ACC112 (cell line): Measurements from ENCODE around the gene MORF4L1.
"Not testable (repeated sequence)": the region's sequence is repeated elsewhere in the genome, so short reads cannot be mapped to it uniquely, and the experiment has no call there.

Experiments
- H2AFZ ChIP-seq: fragments of 200-600 bp; sonication (generic); one replicate; pipeline ENCODE4 v1.6.0; 2017; ENCODE audit warnings: antibody characterized with exemption, low read length; ENCODE audit not compliant: unreplicated experiment
- H3K27ac ChIP-seq: fragments of 200-600 bp; sonication (generic); 2 replicates; pipeline ENCODE4 v1.5.1; 2014; ENCODE audit warnings: low read depth, mild to moderate bottlenecking, antibody characterized with exemption, low read length, moderate library complexity
- H3K27me3 ChIP-seq: fragments of 200-600 bp; sonication (generic); 2 replicates; pipeline ENCODE4 v1.6.1; 2014; ENCODE audit warnings: mild to moderate bottlenecking, antibody characterized with exemption, low read length, moderate library complexity, mixed read lengths; ENCODE audit not compliant: insufficient read depth
- H3K36me3 ChIP-seq: fragments of 200-600 bp; sonication (generic); 2 replicates; pipeline ENCODE4 v1.6.1; 2016; ENCODE audit warnings: mild to moderate bottlenecking, antibody characterized with exemption, low read length, moderate library complexity, mixed read lengths; ENCODE audit not compliant: insufficient read depth
- H3K4me1 ChIP-seq: fragments of 200-600 bp; sonication (generic); one replicate; pipeline ENCODE4 v1.6.1; 2016; ENCODE audit warnings: low read length, mixed read lengths; ENCODE audit not compliant: insufficient read depth, unreplicated experiment, control insufficient read depth
- H3K4me3 ChIP-seq: fragments of 200-600 bp; sonication (generic); 2 replicates; pipeline ENCODE4 v1.5.1; 2014; ENCODE audit warnings: mild to moderate bottlenecking, low read depth, low read length
- H3K79me2 ChIP-seq: fragments of 200-600 bp; sonication (generic); one replicate; pipeline ENCODE4 v1.6.0; 2016; ENCODE audit warnings: low read length; ENCODE audit not compliant: control insufficient read depth, unreplicated experiment, insufficient read depth

Gene MORF4L1

DNA sequence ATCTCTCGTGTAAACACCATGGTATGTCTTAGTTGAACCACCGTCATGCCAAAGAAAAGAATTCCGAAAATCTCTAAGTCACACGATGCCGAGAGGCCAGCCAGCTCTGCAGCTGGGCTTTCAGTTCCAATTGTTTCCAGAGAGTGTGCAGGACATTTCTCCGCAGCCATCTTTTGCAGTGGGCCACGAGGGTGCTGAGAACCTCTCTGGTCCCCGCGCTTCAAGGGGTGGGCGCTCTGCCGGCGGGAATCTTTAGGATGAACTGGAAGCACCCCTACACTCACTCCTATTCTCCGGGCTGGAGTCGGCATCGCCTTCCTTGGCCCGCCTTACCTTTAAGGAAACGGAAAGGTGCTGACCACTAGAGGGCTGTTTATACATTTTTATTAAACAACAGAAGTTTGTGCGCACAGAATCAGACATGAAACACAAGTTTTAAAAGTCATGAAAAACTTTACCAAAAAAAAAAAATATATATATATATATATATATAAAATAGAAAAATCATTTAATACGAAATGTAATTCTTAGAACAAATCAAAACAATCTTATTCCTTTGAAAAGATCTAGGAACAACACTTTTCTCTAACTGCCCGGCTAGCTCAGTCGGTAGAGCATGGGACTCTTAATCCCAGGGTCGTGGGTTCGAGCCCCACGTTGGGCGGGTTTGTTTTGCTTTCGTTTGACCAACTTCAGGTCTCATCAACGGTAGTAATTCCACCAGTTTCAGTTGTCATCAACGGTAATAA lies 12.5 kb upstream of the MORF4L1 start:
- H3K4me3 ChIP-seq: peak overlapping the region; percentile 86
- peaks cover 1% of the 10 kb centered on the region for H3K4me1 ChIP-seq
- no peaks in the 10 kb centered on the region for H3K36me3 ChIP-seq
- H3K27me3 ChIP-seq: no peaks in the 10 kb centered on the region
- H2AFZ ChIP-seq: peak overlapping the region; percentile 94
- H3K79me2 ChIP-seq: no peaks in the 10 kb centered on the region
- H3K27ac ChIP-seq: peak overlapping the region; percentile 74

DNA sequence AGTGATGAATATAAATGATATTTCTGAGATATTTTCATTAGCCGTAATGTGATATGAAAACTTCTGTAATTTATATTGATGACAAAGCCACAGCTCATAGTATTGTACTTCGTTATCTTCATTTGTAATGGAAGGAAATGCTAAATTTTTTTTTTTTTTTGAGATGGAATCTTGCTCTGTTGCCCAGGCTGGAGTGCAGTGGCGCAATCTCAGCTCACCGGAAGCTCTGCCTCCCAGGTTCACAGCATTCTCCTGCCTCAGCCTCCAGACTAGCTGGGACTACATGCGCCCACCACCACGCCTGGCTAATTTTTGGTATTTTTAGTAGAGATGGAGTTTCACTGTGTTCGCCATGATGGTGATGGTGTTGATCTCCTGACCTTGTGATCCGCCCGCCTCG lies 7.1 kb upstream of the MORF4L1 start:
- not testable (repeated sequence) for H3K36me3 ChIP-seq, H2AFZ ChIP-seq, H3K27me3 ChIP-seq, H3K27ac ChIP-seq, H3K4me1 ChIP-seq, H3K79me2 ChIP-seq, H3K4me3 ChIP-seq

DNA sequence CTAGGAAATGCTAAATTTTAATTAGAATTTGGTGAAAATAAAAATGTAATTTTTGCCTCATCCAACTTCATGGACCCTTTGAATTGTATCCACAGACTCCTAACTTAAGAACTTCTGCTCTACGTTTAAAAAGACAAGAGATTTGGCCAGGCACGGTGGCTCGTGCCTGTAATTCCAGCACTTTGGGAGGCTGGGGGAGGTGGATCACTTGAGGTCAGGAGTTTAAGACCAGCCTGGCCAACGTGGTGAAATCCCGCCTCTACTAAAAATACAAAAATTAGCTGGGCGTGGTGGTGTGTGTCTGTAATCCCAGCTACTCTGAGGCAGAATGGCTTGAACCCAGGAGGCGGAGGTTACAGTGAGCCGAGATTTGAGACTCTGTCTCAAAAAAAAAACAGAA lies 6.7 kb upstream of the MORF4L1 start:
- H3K4me1 ChIP-seq, H3K27ac ChIP-seq, H3K27me3 ChIP-seq, H3K79me2 ChIP-seq, H3K36me3 ChIP-seq, H3K4me3 ChIP-seq, H2AFZ ChIP-seq: not testable (repeated sequence)

DNA sequence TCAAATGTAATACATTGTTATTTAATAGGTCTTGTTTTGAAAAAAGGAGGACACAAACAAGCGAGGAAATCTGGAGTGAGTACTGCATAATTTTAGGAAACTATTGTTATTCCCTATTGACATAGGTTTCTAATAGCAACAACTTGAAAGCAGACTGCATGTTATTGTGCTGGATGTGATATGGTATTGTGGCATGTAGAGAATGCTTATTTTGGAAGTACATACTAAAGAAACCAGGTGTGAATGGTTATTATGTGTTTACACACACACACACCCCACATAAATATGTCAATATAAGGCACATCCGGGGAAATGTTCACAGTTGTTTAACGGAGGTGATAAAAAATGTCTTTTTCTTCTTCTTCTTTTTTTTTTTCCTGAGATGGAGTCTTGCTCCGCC lies 5.9 kb upstream of the MORF4L1 start:
- Histone ChIP-seq H3K4me3 (no peak overlapping the region), H3K36me3 (no peaks in the 10 kb centered on the region), H3K4me1 (no peaks in the 10 kb centered on the region), H3K27ac (no peak overlapping the region), H2AFZ (no peak overlapping the region), H3K79me2 (no peaks in the 10 kb centered on the region), H3K27me3 (no peaks in the 10 kb centered on the region)

DNA sequence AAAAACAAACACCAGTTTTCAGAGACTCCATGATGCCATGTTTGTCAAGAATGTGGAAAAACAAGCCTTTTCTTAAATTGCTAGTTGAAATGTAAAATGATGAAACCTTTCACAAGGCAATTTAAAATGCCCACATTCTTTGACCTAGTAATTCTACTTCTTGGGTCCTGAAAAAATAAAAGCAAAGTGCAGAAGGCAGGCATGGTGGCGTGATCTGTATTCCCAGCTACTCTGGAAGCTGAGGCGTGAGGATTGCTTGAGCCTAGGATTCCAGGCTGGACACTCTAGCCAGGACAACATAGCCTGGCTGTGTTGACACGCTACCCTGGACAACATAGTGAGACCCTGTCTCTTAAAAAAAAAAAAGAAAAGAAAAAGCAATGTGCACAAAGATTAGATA lies 4.3 kb upstream of the MORF4L1 start:
- H3K36me3 ChIP-seq: no peaks in the 10 kb centered on the region
- H2AFZ ChIP-seq: no peak overlapping the region
- H3K79me2 ChIP-seq: peaks cover 4% of the 10 kb centered on the region
- no peaks in the 10 kb centered on the region for H3K4me1 ChIP-seq
- no peak overlapping the region for H3K27ac ChIP-seq
- H3K27me3 ChIP-seq: no peaks in the 10 kb centered on the region
- H3K4me3 ChIP-seq: no peak overlapping the region

DNA sequence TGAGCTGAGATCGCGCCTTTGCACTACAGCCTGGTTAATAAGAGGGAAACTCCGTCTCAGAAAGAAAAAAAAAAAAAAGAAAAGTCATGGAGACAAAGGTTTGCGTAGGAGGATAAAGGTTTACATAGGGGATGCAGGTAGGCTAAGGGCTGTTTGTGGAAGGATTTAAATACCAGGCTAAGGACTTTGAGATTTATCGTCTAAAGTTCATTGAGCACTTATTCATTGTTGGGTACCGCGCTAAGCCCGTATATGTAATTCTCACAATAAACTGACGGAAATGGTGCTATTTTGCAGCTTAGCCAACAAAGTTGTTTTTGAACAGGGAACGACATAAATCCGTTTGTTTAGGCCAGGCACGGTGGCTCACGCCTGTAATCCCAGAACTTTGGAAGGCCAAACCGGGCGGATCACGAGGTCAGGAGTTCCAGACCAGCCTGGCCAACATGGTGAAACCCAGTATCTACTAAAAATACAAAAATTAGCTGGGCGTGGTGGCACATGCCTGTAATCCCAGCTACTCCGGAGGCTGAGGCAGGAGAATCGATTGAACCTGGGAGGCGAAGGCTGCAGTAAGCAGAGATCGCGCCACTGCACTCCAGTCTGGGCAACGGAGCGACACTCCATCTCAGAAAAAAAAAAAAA lies 1.1 kb upstream of the MORF4L1 start:
- Histone ChIP-seq H3K27ac (peak overlapping the region; percentile 70; the same call in 1 of the 2 replicates), H3K4me1 (peaks cover 17% of the 10 kb centered on the region), H3K79me2 (peaks cover 35% of the 10 kb centered on the region), H2AFZ (peak overlapping the region; percentile 98)
- not testable (repeated sequence) for H3K4me3 ChIP-seq, H3K36me3 ChIP-seq, H3K27me3 ChIP-seq

DNA sequence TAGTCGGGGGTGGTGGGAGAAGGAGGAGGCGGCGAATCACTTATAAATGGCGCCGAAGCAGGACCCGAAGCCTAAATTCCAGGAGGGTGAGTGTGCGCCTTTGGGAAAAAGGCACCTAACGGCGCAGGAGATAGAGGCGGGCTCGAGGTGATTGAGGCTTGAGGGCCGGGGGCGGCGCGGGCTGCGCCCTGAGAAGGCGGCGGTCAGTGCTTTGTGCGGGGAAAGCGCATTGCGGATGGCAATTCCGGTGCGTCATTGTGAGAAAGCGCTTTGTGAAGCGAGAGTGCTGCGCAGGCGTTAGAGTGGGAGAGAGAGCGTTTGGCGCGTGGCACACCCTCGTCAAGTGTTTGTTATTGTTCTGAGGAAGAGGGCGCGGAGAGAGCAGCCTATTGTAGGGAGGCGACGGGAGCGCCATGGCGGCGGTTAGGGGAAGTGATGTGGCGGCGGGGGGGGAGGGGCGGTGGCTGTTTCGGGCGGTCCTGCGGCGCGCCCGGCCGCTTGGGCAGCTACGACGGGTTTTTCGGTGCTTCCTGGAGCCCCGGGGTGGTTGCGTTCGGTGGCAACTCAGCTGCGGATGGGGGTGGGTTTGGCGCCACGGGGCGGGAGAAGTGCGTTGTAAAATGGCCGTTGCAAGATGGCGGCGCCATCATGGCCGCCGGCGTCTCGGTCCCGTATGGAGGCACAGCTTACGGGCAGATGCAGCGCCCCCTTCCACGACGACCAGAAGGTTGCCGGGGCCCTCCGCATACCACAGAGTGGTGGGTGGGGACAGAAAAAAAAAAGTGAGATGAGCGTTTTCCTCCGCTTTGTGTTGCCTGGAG lies 492 bp downstream of the MORF4L1 start:
- Histone ChIP-seq H2AFZ (no peak overlapping the region), H3K27me3 (no peaks in the 10 kb centered on the region), H3K4me1 (peaks cover 29% of the 10 kb centered on the region), H3K27ac (peak overlapping the region; percentile 97), H3K79me2 (peaks cover 51% of the 10 kb centered on the region), H3K4me3 (peak overlapping the region; percentile 100), H3K36me3 (peaks cover 2% of the 10 kb centered on the region; the same call in 1 of the 2 replicates)

DNA sequence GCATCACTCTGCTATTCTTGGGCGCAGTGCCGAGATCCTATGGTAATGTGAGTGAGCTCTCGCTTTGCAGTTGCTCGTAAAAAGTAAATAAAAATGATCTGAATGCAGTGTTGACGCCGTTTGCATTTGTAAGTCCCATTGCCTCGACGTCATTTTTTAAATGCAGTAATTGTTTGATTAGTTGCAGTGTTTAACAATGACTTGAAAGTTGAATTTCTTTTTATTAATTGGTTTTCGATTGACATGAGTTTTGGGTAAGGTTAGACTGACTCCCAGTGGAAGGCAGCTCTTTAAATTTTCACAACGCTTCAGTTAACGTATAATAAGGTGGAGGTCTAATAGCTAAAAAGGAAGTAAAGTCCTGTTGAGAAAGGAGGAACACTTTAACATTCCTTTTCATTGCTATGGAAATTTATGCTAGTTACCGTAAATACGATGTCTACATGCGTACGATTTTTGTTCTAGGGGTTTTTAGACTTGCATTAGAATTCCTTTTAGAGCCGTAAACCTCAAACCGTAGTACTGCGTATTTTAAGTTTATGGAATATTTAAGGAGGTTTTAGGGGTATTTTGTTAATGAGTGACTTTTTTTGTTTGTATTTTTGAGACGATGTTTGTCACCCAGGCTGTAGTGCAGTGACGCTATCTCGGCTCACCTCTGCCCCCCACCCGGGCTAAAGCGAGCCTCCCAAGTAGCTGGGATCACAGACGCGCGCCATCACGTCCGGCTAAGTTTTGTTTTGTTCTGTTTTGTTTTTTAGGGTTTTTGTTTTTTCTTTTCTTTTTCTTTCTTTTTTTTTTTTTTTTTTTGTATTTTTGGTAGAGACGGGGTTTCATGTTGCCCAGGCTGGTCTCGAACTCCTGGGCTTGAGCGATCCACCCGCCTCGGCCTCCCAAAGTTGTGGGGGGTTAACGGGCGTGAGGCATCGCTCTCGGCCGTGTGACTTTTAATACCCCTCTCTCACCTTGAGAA lies 1.4 kb downstream of the MORF4L1 start:
- H3K4me1 ChIP-seq: peaks cover 38% of the 10 kb centered on the region
- H2AFZ ChIP-seq: no peak overlapping the region
- peak overlapping the region; percentile 100 for H3K4me3 ChIP-seq
- H3K27ac ChIP-seq: peak overlapping the region; percentile 97
- H3K27me3 ChIP-seq: no peaks in the 10 kb centered on the region
- H3K79me2 ChIP-seq: peaks cover 60% of the 10 kb centered on the region
- H3K36me3 ChIP-seq: peaks cover 2% of the 10 kb centered on the region; the same call in 1 of the 2 replicates

DNA sequence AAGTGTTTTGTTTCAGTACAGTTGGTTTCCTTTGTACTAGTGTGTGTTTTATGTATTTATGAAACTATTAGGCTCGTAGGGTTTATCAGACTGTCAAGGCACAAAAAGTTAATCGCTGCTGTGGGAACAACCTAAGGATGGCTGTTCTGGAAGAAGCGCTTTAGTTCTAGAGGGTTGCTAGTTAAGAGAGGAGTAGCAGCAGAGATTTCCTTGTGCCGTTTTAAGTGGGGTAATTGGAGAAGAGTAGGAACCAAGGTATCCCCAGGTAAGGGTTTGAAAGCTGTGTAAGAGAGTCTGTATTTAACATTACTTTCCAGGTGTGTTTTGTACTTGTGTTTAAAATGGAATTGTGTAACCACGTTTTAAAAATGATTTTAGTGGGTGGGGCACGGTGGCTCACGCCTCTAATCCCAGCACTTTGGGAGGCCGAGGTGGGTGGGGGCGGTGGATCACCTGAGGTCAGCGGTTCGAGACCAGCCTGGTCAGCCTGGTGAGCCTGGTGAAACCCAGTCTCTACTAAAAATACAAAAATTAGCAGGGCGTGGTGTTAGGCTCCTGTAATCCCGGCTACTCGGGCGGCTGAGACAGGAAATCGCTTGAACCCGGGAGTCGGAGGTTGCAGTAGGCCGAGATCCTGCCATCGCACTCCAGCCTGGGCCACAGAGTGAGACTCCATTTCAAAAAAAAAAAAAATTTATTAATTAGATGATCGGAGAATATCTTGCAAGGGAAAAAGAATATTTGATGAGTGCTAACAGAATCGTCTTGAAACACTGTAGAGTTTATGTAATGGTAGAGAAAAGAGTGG lies 2.6 kb downstream of the MORF4L1 start:
- H2AFZ ChIP-seq: no peak overlapping the region
- H3K4me3 ChIP-seq: peak overlapping the region; percentile 100
- H3K36me3 ChIP-seq: peaks cover 7% of the 10 kb centered on the region
- peak overlapping the region; percentile 97; the same call in 1 of the 2 replicates for H3K27ac ChIP-seq
- peaks cover 51% of the 10 kb centered on the region for H3K4me1 ChIP-seq
- H3K79me2 ChIP-seq: peaks cover 72% of the 10 kb centered on the region
- no peaks in the 10 kb centered on the region for H3K27me3 ChIP-seq
